Stimulated activated CD8-positive, alpha-beta memory T cell treated with anti-CD3 and anti-CD28 coated beads, Interleukin-15, amount 100 ng/mL, for 1 hour (primary cell): Measurements from ENCODE around the gene SMYD3.
"Not testable (repeated sequence)": the region's sequence is repeated elsewhere in the genome, so short reads cannot be mapped to it uniquely, and the experiment has no call there.

Experiments used
- DNase-seq: peaks from one replicate; pipeline ENCODE4 v3.0.0-alpha.2; 2020; ENCODE audit warnings: low read depth

The SMYD3 gene

GRCh38 chr1:245987997-245988392 lies 519.1 kb downstream of the SMYD3 start:
- DNase-seq, result no peak

DNA sequence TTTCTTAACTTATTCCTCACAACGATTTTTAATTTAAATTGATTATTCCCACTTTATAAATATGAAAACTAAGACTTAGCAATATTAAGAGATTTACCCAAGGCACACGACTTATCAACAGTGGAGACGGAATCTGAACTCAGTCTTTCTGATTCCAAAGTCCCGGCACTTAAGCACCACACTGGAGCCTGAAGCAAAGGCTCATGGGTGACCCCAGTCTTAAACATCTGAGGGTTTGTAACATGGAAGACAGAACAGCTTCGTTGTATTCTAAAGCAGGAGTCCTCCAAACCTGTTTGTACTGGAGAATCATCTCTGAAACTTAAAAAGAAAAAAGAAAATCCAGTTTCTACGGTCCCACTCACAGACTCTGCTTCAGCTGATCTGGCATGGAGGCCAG lies 519.5 kb downstream of the SMYD3 start:
- DNase-seq, result no peak

DNA sequence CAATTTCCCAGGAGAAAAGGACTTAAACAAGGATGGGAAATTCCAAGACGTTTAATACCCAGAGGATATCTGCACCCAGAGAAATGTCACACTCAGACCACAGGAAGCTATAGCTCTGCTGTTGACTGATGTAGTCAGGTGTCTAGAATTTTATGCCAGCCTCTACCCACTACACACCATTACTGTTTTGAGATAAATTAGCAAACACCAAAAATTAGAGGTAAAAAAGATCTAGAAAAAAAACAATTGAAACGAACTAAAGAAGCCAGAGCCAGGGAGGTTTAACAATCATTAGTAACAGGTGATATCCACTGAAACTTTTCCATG lies 519.9 kb downstream of the SMYD3 start:
- DNase-seq, result no peak

DNA sequence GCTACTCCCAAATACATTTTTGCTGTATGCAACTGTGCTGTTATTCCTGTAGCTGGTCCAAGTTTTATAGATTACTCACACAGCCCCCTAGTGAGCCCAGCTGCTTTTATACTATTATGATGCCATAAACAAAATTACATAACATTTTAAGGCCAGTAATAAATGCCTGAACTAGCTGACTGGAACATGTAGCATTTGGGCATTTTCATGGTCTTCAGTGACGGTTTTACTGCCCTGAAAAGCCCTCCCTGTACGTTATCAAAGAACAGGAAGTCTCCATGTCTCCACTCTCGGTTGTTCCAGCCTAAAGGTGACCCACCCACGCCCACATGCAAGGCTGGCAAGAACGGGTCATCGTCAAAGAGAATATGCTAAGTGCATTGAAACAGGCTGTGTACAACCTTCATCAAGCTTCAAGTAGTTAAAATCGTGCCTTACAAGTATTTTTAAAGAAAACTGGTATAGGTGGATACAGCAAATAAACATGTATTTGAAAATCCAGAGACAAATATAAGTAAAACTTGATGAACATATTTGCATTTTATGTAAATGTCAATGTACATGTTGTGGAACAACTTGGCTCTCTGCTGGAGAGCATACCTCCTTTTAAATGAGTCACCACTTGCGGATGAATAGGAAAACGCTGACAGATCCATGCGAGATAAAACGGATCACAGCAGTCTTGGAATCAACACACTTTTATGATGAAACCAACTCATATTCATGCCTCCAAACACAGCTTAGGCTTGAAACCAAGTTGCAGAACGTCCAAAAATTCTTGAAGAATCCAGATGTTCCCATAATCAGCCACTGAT lies 520.5 kb downstream of the SMYD3 start:
- no peak for DNase-seq

DNA sequence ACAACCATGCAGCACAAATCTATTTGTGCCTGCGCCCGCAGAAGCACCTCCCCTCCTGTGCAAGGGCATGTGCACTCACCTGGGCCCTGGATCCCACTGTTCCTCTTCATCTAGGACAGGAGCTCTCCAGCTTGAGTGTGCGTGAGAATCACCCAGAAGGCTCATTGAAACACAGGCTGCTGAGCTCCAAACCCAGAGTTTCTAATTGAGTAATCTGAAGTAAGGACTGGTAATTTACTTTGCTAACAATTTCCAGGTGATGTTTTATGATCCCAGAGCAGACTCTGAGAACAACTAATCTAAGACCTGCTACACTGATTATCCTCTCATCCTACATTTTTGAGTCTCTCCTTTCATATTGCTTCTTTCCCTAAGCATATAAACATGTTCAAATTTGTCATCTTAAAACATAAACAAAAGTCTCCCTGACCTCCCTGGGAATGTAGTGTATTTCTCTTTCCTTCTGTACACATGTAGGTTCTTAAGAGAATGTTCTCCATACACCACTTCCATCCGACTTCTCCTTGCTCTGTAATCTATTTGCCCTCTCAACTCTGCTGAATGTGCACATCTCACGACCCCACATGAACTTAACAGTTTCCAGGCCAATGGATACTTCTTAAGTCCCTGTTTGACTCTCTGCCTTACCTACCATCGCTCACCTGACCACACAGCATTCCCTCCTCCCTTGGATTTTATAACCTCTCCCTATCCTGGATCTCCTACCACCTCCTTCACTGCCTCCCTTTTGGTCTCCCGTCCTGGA lies 522.5 kb downstream of the SMYD3 start:
- DNase-seq, result no peak

- DNase-seq, result no peak
Measured at GRCh38 chr1:245983294-245983967, 523.6 kb downstream of the SMYD3 start.

- no peak for DNase-seq
Measured at GRCh38 chr1:245979589-245979988, 527.5 kb downstream of the SMYD3 start.

DNA sequence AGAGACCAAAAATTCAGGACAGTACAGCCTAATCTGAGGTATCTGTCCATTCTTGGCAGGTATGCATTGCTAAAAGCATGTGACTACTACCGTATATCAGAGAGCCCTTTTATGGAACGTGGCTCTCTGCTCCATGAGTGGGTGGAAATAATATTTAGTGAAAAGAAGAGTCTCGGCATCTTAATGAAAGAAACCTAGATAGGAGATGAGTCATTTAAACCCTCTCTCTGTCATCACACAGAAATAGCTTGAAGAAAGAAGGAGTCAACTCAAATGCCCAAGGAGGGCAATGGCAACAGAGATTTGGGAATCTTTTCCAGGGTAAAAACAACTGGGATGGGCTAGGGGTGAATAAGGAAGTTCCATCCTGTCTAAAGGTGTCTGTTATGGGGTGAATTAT lies 528.2 kb downstream of the SMYD3 start:
- DNase-seq, result no peak

GRCh38 chr1:245972476-245972875 lies 534.6 kb downstream of the SMYD3 start:
- no peak for DNase-seq

GRCh38 chr1:245971711-245972085 lies 535.4 kb downstream of the SMYD3 start:
- DNase-seq, result no peak

GRCh38 chr1:245971076-245971710 lies 535.9 kb downstream of the SMYD3 start:
- DNase-seq, result not testable (repeated sequence)

GRCh38 chr1:245969283-245969682 lies 537.8 kb downstream of the SMYD3 start:
- no peak for DNase-seq

DNA sequence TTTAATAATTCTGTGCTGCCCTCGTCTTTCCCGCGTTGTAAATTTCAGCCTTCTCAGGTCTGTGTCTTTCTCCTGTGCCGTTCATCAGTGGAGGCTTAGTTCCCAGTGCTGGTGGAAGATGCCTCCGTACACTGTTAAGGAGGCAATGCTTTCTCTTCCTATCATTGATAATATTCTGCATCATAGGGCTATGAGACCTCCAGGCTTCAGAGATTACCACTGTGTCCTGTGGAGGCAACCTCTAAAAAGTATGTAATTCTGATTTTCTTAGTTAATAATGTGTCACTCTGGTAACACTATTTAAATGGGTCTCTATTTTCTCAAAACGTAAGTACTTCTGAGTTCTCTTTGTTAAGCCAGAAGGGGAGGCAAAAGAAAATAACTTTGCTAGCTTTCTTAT lies 538.3 kb downstream of the SMYD3 start:
- no peak for DNase-seq

DNA sequence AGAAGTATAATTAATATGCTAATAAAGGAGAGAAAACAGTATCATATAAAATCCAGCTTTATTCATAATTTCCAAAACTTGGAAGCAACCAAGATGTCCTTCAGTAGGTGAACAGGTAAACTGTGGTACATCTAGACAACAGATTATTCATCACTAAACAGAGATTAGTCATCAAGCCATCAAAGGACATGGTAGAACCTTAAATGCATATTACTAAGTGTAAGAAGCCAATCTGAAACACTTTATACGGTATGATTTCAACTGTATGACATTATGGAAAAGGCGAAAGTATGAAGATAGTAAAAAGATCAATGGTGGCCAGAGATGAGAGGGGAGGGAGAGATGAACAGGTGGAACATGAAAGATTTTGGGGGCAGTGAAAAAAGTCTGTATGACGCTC lies 541.7 kb downstream of the SMYD3 start:
- no peak for DNase-seq

GRCh38 chr1:245963649-245964048 lies 543.4 kb downstream of the SMYD3 start:
- no peak for DNase-seq

DNA sequence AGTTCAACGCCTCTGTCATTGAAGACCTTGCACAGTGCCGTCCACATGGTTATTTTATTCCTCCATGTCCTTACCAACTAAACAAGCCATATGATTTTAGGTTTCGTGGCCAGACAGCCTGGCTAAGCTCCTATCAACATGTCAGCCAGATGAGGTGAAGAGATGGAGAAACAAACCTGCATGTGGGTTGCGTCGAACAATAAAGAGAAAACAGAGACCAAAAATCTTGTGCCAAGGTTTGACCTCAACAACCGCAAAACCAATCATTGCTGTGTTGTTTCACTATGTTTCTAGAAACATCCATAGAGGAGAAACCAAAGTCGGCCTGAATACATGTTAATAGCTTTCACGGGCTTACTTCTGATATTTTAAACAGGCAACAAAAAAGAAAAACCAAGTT lies 544.6 kb downstream of the SMYD3 start:
- DNase-seq, result no peak

- no peak for DNase-seq
Measured at GRCh38 chr1:245961137-245961540, 545.9 kb downstream of the SMYD3 start.

DNA sequence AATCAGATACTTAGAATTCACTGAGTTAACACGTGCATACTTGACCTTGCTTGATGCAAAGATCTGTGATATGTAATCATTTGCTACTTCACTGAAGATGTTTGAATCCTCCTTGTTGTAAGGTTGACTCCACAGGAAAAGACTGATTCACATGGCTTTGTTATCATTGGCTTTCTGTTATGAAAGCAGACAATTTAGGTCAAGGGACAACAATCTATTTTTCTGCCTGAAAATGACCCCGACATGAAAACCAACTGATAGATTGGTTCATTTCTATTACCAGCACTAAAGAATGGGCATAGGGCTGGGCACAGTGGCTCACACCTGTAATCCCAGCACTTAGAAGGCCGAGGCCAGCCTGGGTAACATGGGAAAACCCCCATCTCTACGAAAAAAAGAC lies 546.9 kb downstream of the SMYD3 start:
- no peak for DNase-seq

- no peak for DNase-seq
Measured at GRCh38 chr1:245958016-245958415, 549.1 kb downstream of the SMYD3 start.

DNA sequence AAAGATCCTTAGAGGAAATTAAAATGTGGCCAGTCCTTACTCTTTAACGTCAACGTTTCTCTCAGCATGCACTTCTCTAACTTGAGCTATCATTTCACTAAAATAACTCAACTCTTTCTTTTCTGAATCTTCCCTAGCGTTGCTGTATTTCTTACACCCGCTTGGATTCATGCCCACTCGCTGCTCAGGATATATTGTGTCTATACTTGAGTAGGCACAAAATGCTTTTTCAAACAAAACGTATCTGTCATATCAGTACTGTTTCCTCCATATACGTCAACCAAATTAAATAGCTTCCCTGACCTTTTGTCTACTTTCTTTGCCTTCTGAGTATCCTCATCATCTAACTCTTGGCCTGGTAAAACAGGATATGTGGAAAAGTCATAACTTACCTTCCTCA lies 549.7 kb downstream of the SMYD3 start:
- no peak for DNase-seq

GRCh38 chr1:245956225-245956624 lies 550.9 kb downstream of the SMYD3 start:
- no peak for DNase-seq

DNA sequence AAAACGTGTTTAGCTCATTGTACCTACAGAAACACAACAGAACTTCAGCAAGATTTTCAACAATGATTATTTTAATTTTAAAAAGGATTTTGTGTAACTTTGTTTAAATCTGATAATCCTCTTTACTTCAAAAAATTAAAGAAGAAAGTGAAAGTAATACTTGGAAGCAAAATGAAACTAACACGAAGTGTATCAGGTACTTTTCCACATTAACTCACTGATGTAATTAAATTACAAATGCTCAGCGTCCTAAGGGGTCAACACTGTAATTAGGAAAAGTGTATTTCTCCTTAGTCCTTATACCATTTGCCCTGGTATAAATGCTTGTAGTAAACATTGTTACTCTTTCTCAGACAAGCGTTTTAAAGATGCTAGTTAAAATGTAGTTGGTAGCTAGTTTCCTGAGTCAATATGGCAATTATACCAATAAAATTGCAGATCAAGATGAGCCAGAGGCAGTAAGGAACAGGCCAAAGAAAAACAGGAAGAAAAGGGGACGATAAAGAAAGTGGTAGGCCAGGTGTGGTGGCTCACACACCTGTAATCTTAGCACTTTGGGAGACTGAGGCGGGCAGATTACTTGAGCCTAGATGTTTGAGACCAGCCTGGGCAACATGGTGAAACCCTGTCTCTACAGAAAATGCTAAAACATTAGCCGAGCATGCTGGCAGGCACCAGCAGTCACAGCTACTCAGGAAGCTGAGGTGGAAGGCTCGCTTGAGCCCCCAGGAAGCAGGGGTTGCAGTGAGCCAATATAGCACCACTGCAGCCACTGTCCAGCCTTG lies 553.0 kb downstream of the SMYD3 start:
- no peak for DNase-seq
